Neural progenitor cell (in vitro differentiated cells): ENCODE results near the gene FJX1. TPM values are rescaled to one million over a fixed set of nuclear protein-coding genes. Genes with fewer than 3 reads are reported as not detected.
A peak's percentile ranks its signal among the peaks of the same experiment; 100 is the strongest.

ENCODE experiments used
- DNase-seq: peaks from one replicate; pipeline ENCODE4 v3.0.0-alpha.2; 2016; ENCODE audit warnings: low spot score
- H2AFZ ChIP-seq: fragments of 200-600 bp; sonication (generic); replicated peaks from 2 replicates; pipeline ENCODE4 v1.6.1; 2016; ENCODE audit warnings: antibody characterized with exemption
- H3F3A ChIP-seq: fragments of 200-600 bp; sonication (generic); 2 replicates; pipeline ENCODE4 v1.6.1; 2016; ENCODE audit warnings: antibody characterized with exemption, low read depth
- H3K27ac ChIP-seq: fragments of 200-600 bp; sonication (generic); 2 replicates; pipeline ENCODE4 v1.5.1; 2016; ENCODE audit warnings: mild to moderate bottlenecking
- H3K27me3 ChIP-seq: fragments of 200-600 bp; sonication (generic); 2 replicates; pipeline ENCODE4 v1.6.1; 2016; ENCODE audit warnings: mild to moderate bottlenecking, moderate library complexity
- H3K36me3 ChIP-seq: fragments of 200-600 bp; sonication (generic); 2 replicates; pipeline ENCODE4 v1.5.1; 2016
- H3K4me1 ChIP-seq: fragments of 200-600 bp; sonication (generic); 2 replicates; pipeline ENCODE4 v1.6.1; 2016; ENCODE audit warnings: mixed run types
- H3K4me2 ChIP-seq: fragments of 200-600 bp; sonication (generic); 2 replicates; pipeline ENCODE4 v1.6.1; 2016
- H3K4me3 ChIP-seq: fragments of 200-600 bp; sonication (generic); 2 replicates; pipeline ENCODE4 v1.5.1; 2016
- H3K79me2 ChIP-seq: fragments of 200-600 bp; sonication (generic); 2 replicates; pipeline ENCODE4 v1.6.1; 2016; ENCODE audit warnings: low read depth
- H3K9ac ChIP-seq: fragments of 200-600 bp; sonication (generic); 2 replicates; pipeline ENCODE4 v1.6.1; 2016
- H3K9me3 ChIP-seq: fragments of 200-600 bp; sonication (generic); 2 replicates; pipeline ENCODE4 v1.5.1; 2016; ENCODE audit warnings: low read depth
- H4K20me1 ChIP-seq: fragments of 200-600 bp; sonication (generic); 2 replicates; pipeline ENCODE4 v1.6.1; 2016; ENCODE audit warnings: low read depth
- H3K27ac Mint-ChIP-seq: 3 replicates; pipeline ENCODE4 v1.8.0; 2021; ENCODE audit warnings: mixed read lengths
- H3K27me3 Mint-ChIP-seq: 2 replicates; pipeline ENCODE4 v1.8.0; 2022; ENCODE audit warnings: low read depth, mild to moderate bottlenecking, inconsistent platforms, moderate library complexity, mixed read lengths; ENCODE audit not compliant: insufficient read depth
- H3K36me3 Mint-ChIP-seq: 3 replicates; pipeline ENCODE4 v1.8.0; 2021; ENCODE audit warnings: mixed read lengths
- H3K4me1 Mint-ChIP-seq: 3 replicates; pipeline ENCODE4 v1.8.0; 2021; ENCODE audit warnings: mixed read lengths
- H3K4me3 Mint-ChIP-seq: 3 replicates; pipeline ENCODE4 v1.8.0; 2021; ENCODE audit warnings: mild to moderate bottlenecking, moderate library complexity, mixed read lengths
- H3K9me3 Mint-ChIP-seq: 3 replicates; pipeline ENCODE4 v1.8.0; 2020; ENCODE audit warnings: mixed read lengths
- CTCF ChIP-seq: fragments of 200-600 bp; sonication (generic); IDR thresholded peaks from 2 replicates; pipeline ENCODE4 v1.5.1; 2017; ENCODE audit warnings: antibody characterized with exemption, mild to moderate bottlenecking
- EZH2 ChIP-seq: fragments of 200-600 bp; sonication (generic); IDR thresholded peaks from 2 replicates; pipeline ENCODE4 v1.6.1; 2017; ENCODE audit warnings: antibody characterized with exemption, mild to moderate bottlenecking, moderate library complexity
- EZH2phosphoT487 ChIP-seq: fragments of 200-600 bp; sonication (generic); IDR thresholded peaks from 2 replicates; pipeline ENCODE4 v1.6.1; 2017; ENCODE audit warnings: antibody characterized with exemption
- total RNA-seq: library from RNA; depleted of rRNA; stranded (reverse); fragments of >200 nt; gene quantifications from 2 replicates; pipeline ENCODE4 v1.2.3, GENCODE V29; 2015; ENCODE audit warnings: low replicate concordance

Gene FJX1
- total RNA-seq, 1 donor from 2014 or later, result 53.3 TPM

- peaks cover 20% of the 10 kb centered on the region for H3F3A ChIP-seq
- H3K36me3 Mint-ChIP-seq, result peaks cover 24% of the 10 kb centered on the region
- no peak overlapping the region for H3K27ac Mint-ChIP-seq
- no peak for DNase-seq
- H3K4me2 ChIP-seq, result peak overlapping the region; percentile 74
- H3K4me1 ChIP-seq, result peaks cover 6% of the 10 kb centered on the region
- H3K4me3 ChIP-seq, result no peak overlapping the region
- H3K27me3 Mint-ChIP-seq, result peaks cover 5% of the 10 kb centered on the region
- peaks cover 66% of the 10 kb centered on the region for H3K27me3 ChIP-seq
- H3K9me3 ChIP-seq, result peaks cover 18% of the 10 kb centered on the region
- no peak overlapping the region for H2AFZ ChIP-seq
- H3K9ac ChIP-seq, result no peak overlapping the region
- peaks cover 35% of the 10 kb centered on the region for H3K79me2 ChIP-seq
- H4K20me1 ChIP-seq, result no peaks in the 10 kb centered on the region
- peak overlapping the region; percentile 95 for H3K4me3 Mint-ChIP-seq
- H3K4me1 Mint-ChIP-seq, result peaks cover 32% of the 10 kb centered on the region
- TF ChIP-seq EZH2 (no peak), EZH2phosphoT487 (no peak), CTCF (no peak)
- H3K9me3 Mint-ChIP-seq, result peaks cover 30% of the 10 kb centered on the region
- H3K27ac ChIP-seq, result no peak overlapping the region
- peaks cover 23% of the 10 kb centered on the region for H3K36me3 ChIP-seq
Measured at GRCh38 chr11:35661534-35661933, 43.3 kb downstream of the FJX1 start.

GRCh38 chr11:35662061-35662648, 43.9 kb downstream of the FJX1 start:
- Histone ChIP-seq H3F3A (peaks cover 20% of the 10 kb centered on the region), H3K4me3 (peak overlapping the region; percentile 49), H3K4me2 (peak overlapping the region; percentile 74), H3K9ac (no peak overlapping the region), H3K4me1 (peaks cover 6% of the 10 kb centered on the region), H3K79me2 (peaks cover 41% of the 10 kb centered on the region), H3K27ac (no peak overlapping the region), H4K20me1 (no peaks in the 10 kb centered on the region), H3K9me3 (peaks cover 18% of the 10 kb centered on the region), H2AFZ (peak overlapping the region; percentile 94), H3K36me3 (peaks cover 27% of the 10 kb centered on the region), H3K27me3 (peaks cover 59% of the 10 kb centered on the region)
- Mint-ChIP-seq H3K4me1 (peaks cover 31% of the 10 kb centered on the region), H3K9me3 (peaks cover 34% of the 10 kb centered on the region), H3K36me3 (peaks cover 28% of the 10 kb centered on the region), H3K27ac (peak overlapping the region; percentile 97), H3K27me3 (peaks cover 4% of the 10 kb centered on the region), H3K4me3 (peak overlapping the region; percentile 95)
- no peak for TF ChIP-seq EZH2
- no peak for TF ChIP-seq CTCF
- no peak for TF ChIP-seq EZH2phosphoT487
- DNase-seq, result no peak

DNA sequence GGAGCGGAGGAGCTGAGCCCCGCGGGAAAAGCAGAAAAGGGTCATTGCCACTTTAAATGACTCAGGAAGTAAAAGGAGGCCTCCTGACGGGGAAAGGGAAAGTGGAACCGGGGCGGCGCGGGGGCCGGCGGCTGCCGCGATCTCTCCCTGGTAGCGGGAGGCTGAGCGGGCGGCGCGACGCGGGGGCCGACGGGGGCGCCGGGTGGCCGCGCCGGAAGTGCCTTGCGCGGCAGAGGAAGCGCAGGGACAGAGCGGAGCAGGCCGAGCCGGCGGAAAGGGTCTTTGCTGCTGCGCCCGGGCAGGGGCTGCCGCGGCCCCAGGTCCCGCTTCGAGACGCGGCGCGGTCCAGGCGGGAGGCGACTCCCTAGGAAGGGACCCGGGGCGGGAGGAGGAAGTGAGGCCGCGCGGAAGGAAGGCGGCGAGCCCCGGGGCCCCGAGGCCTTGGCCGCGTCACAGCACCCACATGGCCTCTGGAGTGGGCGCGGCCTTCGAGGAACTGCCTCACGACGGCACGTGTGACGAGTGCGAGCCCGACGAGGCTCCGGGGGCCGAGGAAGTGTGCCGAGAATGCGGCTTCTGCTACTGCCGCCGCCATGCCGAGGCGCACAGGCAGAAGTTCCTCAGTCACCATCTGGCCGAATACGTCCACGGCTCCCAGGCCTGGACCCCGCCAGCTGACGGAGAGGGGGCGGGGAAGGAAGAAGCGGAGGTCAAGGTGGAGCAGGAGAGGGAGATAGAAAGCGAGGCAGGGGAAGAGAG, 44.6 kb downstream of the FJX1 start, which contains the start of gene TRIM44:
Gene TRIM44 (plus strand): TSS at position 127 of the 759 bp plus-strand sequence. CDS start 337 bp downstream, at position 464.
- Histone ChIP-seq H3K79me2 (peaks cover 48% of the 10 kb centered on the region), H3K27ac (no peak within 1 kb of the TSS), H2AFZ (peak within 1 kb of the TSS; percentile 94), H3K4me1 (peaks cover 6% of the 10 kb centered on the region), H4K20me1 (no peaks in the 10 kb centered on the region), H3K9ac (no peak within 1 kb of the TSS), H3K36me3 (peaks cover 27% of the 10 kb centered on the region), H3K4me2 (peak within 1 kb of the TSS; percentile 74), H3K27me3 (peaks cover 53% of the 10 kb centered on the region), H3F3A (peaks cover 20% of the 10 kb centered on the region), H3K9me3 (peaks cover 18% of the 10 kb centered on the region), H3K4me3 (peak within 1 kb of the TSS; percentile 49)
- DNase-seq, result peak; percentile 74
- Mint-ChIP-seq H3K9me3 (peaks cover 35% of the 10 kb centered on the region), H3K27ac (peak within 1 kb of the TSS; percentile 97), H3K4me1 (peaks cover 31% of the 10 kb centered on the region), H3K27me3 (peaks cover 4% of the 10 kb centered on the region), H3K4me3 (peak within 1 kb of the TSS; percentile 95), H3K36me3 (peaks cover 32% of the 10 kb centered on the region)
- TF ChIP-seq EZH2phosphoT487 (peak; percentile 26), CTCF (no peak), EZH2 (peak; percentile 35)
